ENCODE results near the gene CTAG1B. TPM values are rescaled to one million over a fixed set of nuclear protein-coding genes. Genes with fewer than 3 reads are reported as not detected.

The CTAG1B gene
- polyA plus RNA-seq, 1 donor from 2014 or later, result not detected

GRCh38 chrX:154602226-154602625 lies 16.9 kb downstream of the CTAG1B start:
- Histone ChIP-seq H3K9me3 (ENCODE audit: low read length) (no peaks in the 10 kb centered on the region), H3K4me3 (ENCODE audit: low read length) (no peak overlapping the region), H3K27ac (ENCODE audit: low read length) (no peak overlapping the region), H3F3A (ENCODE audit: insufficient read depth, low read length, poor library complexity, severe bottlenecking) (no peaks in the 10 kb centered on the region), H3K36me3 (ENCODE audit: insufficient read depth, low read length) (no peaks in the 10 kb centered on the region), H3K9me2 (ENCODE audit: insufficient read depth, low read length) (no peaks in the 10 kb centered on the region), H3K27me3 (ENCODE audit: insufficient read depth, low read depth, low read length) (no peaks in the 10 kb centered on the region), H2AFZ (ENCODE audit: low read depth, low read length) (no peak overlapping the region), H3K79me2 (replicated peaks; ENCODE audit: insufficient read depth, low read length) (no peaks in the 10 kb centered on the region), H3K9ac (ENCODE audit: low read length) (no peak overlapping the region), H4K20me1 (ENCODE audit: insufficient read depth) (no peaks in the 10 kb centered on the region), H3K4me2 (ENCODE audit: low read length) (no peak overlapping the region)
- TF ChIP-seq CTCF (IDR thresholded peaks at IDR 0.05; ENCODE audit: poor library complexity, severe bottlenecking) (no peak), MXI1 (conservative IDR thresholded peaks at IDR 0.05; ENCODE audit: poor library complexity, severe bottlenecking) (no peak), REST (IDR thresholded peaks at IDR 0.05; ENCODE audit: borderline replicate concordance) (no peak), TAF1 (IDR thresholded peaks at IDR 0.05; ENCODE audit: low read depth) (no peak), POLR2AphosphoS5 (IDR thresholded peaks at IDR 0.05) (no peak), EZH2 (IDR thresholded peaks at IDR 0.05; ENCODE audit: borderline replicate concordance, insufficient read depth, low read length, poor library complexity, severe bottlenecking) (no peak), RAD21 (conservative IDR thresholded peaks at IDR 0.05) (no peak)

GRCh38 chrX:154600759-154601374 lies 18.2 kb downstream of the CTAG1B start:
- no peaks in the 10 kb centered on the region for H3K9me3 ChIP-seq (ENCODE audit: low read length)
- H3K4me2 ChIP-seq (ENCODE audit: low read length), result no peak overlapping the region
- H3K36me3 ChIP-seq (ENCODE audit: insufficient read depth, low read length), result no peaks in the 10 kb centered on the region
- H3F3A ChIP-seq (ENCODE audit: insufficient read depth, low read length, poor library complexity, severe bottlenecking), result no peaks in the 10 kb centered on the region
- H3K79me2 ChIP-seq (replicated peaks; ENCODE audit: insufficient read depth, low read length), result no peaks in the 10 kb centered on the region
- no peaks in the 10 kb centered on the region for H4K20me1 ChIP-seq (ENCODE audit: insufficient read depth)
- no peak for TF ChIP-seq TAF1 (IDR thresholded peaks at IDR 0.05; ENCODE audit: low read depth)
- no peak for TF ChIP-seq RAD21 (conservative IDR thresholded peaks at IDR 0.05)
- TF ChIP-seq EZH2 (IDR thresholded peaks at IDR 0.05; ENCODE audit: borderline replicate concordance, insufficient read depth, low read length, poor library complexity, severe bottlenecking), result no peak
- TF ChIP-seq MXI1 (conservative IDR thresholded peaks at IDR 0.05; ENCODE audit: poor library complexity, severe bottlenecking), result no peak
- no peak for TF ChIP-seq SMC3 (conservative IDR thresholded peaks at IDR 0.05; ENCODE audit: poor library complexity)
- no peak for TF ChIP-seq REST (IDR thresholded peaks at IDR 0.05; ENCODE audit: borderline replicate concordance)
- no peak for TF ChIP-seq CTCF (IDR thresholded peaks at IDR 0.05; ENCODE audit: poor library complexity, severe bottlenecking)
- TF ChIP-seq POLR2AphosphoS5 (IDR thresholded peaks at IDR 0.05), result no peak
- no peak for TF ChIP-seq EP300 (conservative IDR thresholded peaks at IDR 0.05; ENCODE audit: poor library complexity, severe bottlenecking)
- no peak overlapping the region for H3K9ac ChIP-seq (ENCODE audit: low read length)
- H2AFZ ChIP-seq (ENCODE audit: low read depth, low read length), result no peak overlapping the region
- H3K27ac ChIP-seq (ENCODE audit: low read length), result no peak overlapping the region
- no peaks in the 10 kb centered on the region for H3K27me3 ChIP-seq (ENCODE audit: insufficient read depth, low read depth, low read length)
- no peak overlapping the region for H3K4me3 ChIP-seq (ENCODE audit: low read length)
- H3K9me2 ChIP-seq (ENCODE audit: insufficient read depth, low read length), result no peaks in the 10 kb centered on the region
